Upper lobe of left lung (tissue), 4 donors: ENCODE measurements around the gene SOX30.

Source experiments
- EP300 ChIP-seq, 4 donors: sonication (generic); formaldehyde crosslinking; IDR thresholded peaks; one replicate each; pipeline ENCODE4 v1.5.1; 2017; ENCODE audit warnings: antibody characterized with exemption in 4 of 4, control low read depth in 2 of 4
- POLR2A ChIP-seq, 4 donors: fragments of 450-650 bp; IDR thresholded peaks; one replicate each; pipeline ENCODE4 v1.5.1; 2016 to 2017; ENCODE audit warnings: antibody characterized with exemption in 4 of 4, mild to moderate bottlenecking in 2 of 4
- POLR2AphosphoS5 ChIP-seq, 2 donors: sonication (generic); formaldehyde crosslinking; IDR thresholded peaks; one replicate each; pipeline ENCODE4 v1.5.1; 2017; ENCODE audit warnings: antibody characterized with exemption in 2 of 2
- TF ChIP-seq, protein P1 (sequence below), 6 experiments: fragments of 450-650 bp in 4 of 6; fragments of 200-600 bp in 2 of 6; sonication (generic) in 2 of 6; IDR thresholded peaks; one replicate each; pipeline ENCODE4 v1.5.1; 2016 to 2019; ENCODE audit warnings: antibody characterized with exemption in 6 of 6

DNA sequence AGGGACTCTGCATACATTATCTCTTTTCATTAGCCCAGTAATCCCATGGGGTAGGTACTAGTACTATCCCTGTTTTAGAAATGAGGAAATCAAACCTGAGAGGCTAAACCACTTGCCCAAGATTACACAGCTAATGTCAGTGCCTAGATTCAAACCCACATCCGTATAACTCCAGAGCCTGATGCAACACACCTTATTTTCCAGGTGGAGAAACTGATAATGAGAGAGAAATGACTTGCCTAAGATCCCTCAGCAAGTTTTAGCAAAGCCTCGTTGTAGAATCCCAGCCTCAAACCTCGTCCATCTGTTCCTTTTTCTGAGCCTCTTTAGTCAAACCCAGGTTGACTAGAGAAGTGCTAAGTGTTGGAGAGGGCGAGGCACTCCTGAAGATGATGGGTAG is 75.6 kb downstream of the SOX30 start:
- TF ChIP-seq, protein P1, sequence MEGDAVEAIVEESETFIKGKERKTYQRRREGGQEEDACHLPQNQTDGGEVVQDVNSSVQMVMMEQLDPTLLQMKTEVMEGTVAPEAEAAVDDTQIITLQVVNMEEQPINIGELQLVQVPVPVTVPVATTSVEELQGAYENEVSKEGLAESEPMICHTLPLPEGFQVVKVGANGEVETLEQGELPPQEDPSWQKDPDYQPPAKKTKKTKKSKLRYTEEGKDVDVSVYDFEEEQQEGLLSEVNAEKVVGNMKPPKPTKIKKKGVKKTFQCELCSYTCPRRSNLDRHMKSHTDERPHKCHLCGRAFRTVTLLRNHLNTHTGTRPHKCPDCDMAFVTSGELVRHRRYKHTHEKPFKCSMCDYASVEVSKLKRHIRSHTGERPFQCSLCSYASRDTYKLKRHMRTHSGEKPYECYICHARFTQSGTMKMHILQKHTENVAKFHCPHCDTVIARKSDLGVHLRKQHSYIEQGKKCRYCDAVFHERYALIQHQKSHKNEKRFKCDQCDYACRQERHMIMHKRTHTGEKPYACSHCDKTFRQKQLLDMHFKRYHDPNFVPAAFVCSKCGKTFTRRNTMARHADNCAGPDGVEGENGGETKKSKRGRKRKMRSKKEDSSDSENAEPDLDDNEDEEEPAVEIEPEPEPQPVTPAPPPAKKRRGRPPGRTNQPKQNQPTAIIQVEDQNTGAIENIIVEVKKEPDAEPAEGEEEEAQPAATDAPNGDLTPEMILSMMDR (IDR thresholded peaks at IDR 0.05), result no peak
- TF ChIP-seq POLR2A (IDR thresholded peaks at IDR 0.05) (no peak), POLR2AphosphoS5 (IDR thresholded peaks at IDR 0.05) (no peak), EP300 (IDR thresholded peaks at IDR 0.05) (no peak)
